Measurements from ENCODE around the gene YIPF6. TPM values are rescaled to one million over a fixed set of nuclear protein-coding genes. Genes with fewer than 3 reads are reported as not detected.

Gene YIPF6
- total and polyA plus RNA-seq, 2 of the 13 experiments (the other 11 are each of a cell fraction or from before 2014, with no cell fraction given), result 37.8 to 43.6 TPM

- no peak for TF ChIP-seq ZNF513 (CRISPR knock-in tag; conservative IDR thresholded peaks at IDR 0.05)
- TF ChIP-seq MTA3 (CRISPR knock-in tag; IDR thresholded peaks at IDR 0.05), result no peak
- TF ChIP-seq ZNF234 (CRISPR knock-in tag; conservative IDR thresholded peaks at IDR 0.05), result no peak
- TF ChIP-seq ZNF607 (CRISPR knock-in tag; IDR thresholded peaks at IDR 0.05; ENCODE audit: borderline replicate concordance), result no peak
- TF ChIP-seq HNF1B (CRISPR knock-in tag; IDR thresholded peaks at IDR 0.05), result no peak
- no peak for TF ChIP-seq KAT2B (IDR thresholded peaks at IDR 0.05; ENCODE audit: borderline replicate concordance, low read depth, low read length)
- TF ChIP-seq ZNF780A (CRISPR knock-in tag; IDR thresholded peaks at IDR 0.05), result no peak
- no peak for TF ChIP-seq ZNF891 (CRISPR knock-in tag; IDR thresholded peaks at IDR 0.05)
- TF ChIP-seq THAP9 (CRISPR knock-in tag; IDR thresholded peaks at IDR 0.05; ENCODE audit: borderline replicate concordance), result no peak
- TF ChIP-seq ZBTB43 (CRISPR knock-in tag; conservative IDR thresholded peaks at IDR 0.05), result no peak
- no peak for TF ChIP-seq ZNF772 (CRISPR knock-in tag; IDR thresholded peaks at IDR 0.05)
- no peak for TF ChIP-seq RAD21 (CRISPR knock-in tag; IDR thresholded peaks at IDR 0.05)
- TF ChIP-seq ZNF709 (CRISPR knock-in tag; IDR thresholded peaks at IDR 0.05), result no peak
- TF ChIP-seq FOXP1 (IDR thresholded peaks at IDR 0.05), result no peak
- TF ChIP-seq FOXP1 (CRISPR knock-in tag; IDR thresholded peaks at IDR 0.05), result peak; percentile 54; the same call in 1 of the 2 replicates
- TF ChIP-seq CBFB (CRISPR knock-in tag; IDR thresholded peaks at IDR 0.05), result no peak
- no peak for TF ChIP-seq SMARCC2 (IDR thresholded peaks at IDR 0.05)
- no peak for TF ChIP-seq HDAC6 (IDR thresholded peaks at IDR 0.05; ENCODE audit: low read depth, low read length)
- no peak for TF ChIP-seq PREB (CRISPR knock-in tag; IDR thresholded peaks at IDR 0.05)
- no peak for TF ChIP-seq SIX4 (CRISPR knock-in tag; IDR thresholded peaks at IDR 0.05)
- TF ChIP-seq NCOA2 (CRISPR knock-in tag; IDR thresholded peaks at IDR 0.05), result no peak
- no peak for TF ChIP-seq PHF8 (CRISPR knock-in tag; IDR thresholded peaks at IDR 0.05)
- TF ChIP-seq ZFY (CRISPR knock-in tag; IDR thresholded peaks at IDR 0.05), result no peak
- no peak for TF ChIP-seq PRMT3 (CRISPR knock-in tag; IDR thresholded peaks at IDR 0.05; ENCODE audit: borderline replicate concordance, low read depth)
Observed at GRCh38 chrX:68454476-68455150, 44.2 kb upstream of the YIPF6 start (continued).

Data from HepG2 (cell line).